Osteoblast (primary cell): Measurements from ENCODE around the gene CD3G. TPM values are rescaled to one million over a fixed set of nuclear protein-coding genes. Genes with fewer than 3 reads are reported as not detected.
"Not testable (repeated sequence)": the region's sequence is repeated elsewhere in the genome, so short reads cannot be mapped to it uniquely, and the experiment has no call there.

Source experiments
- DNase-seq: peaks from one replicate; pipeline ENCODE4 v3.0.0; 2011; ENCODE audit warnings: low spot score, mixed read lengths; ENCODE audit not compliant: insufficient read length; ENCODE audit errors: missing footprints
- H2AFZ ChIP-seq: 2 replicates; pipeline ENCODE4 v1.6.0; 2011; ENCODE audit warnings: mild to moderate bottlenecking, low read length
- H3K27ac ChIP-seq: 2 replicates; pipeline ENCODE4 v1.5.1; 2011; ENCODE audit warnings: mild to moderate bottlenecking, low read depth, low read length, moderate library complexity
- H3K27me3 ChIP-seq: 2 replicates; pipeline ENCODE4 v1.6.0; 2012; ENCODE audit warnings: mild to moderate bottlenecking, control low read depth, inconsistent platforms, low read length, moderate library complexity; ENCODE audit not compliant: insufficient read depth
- H3K36me3 ChIP-seq: 2 replicates; pipeline ENCODE4 v1.5.1; 2011; ENCODE audit warnings: mild to moderate bottlenecking, low read length, control low read depth, moderate library complexity; ENCODE audit not compliant: insufficient read depth
- H3K4me1 ChIP-seq: 2 replicates; pipeline ENCODE4 v1.5.1; 2011; ENCODE audit warnings: mild to moderate bottlenecking, low read length, control low read depth, moderate library complexity; ENCODE audit not compliant: insufficient read depth
- H3K4me2 ChIP-seq: 2 replicates; pipeline ENCODE4 v1.6.0; 2011; ENCODE audit warnings: mild to moderate bottlenecking, low read length; ENCODE audit not compliant: insufficient read depth
- H3K4me3 ChIP-seq: fragments of 200-600 bp; sonication (generic); 3 replicates; pipeline ENCODE4 v1.5.1; 2012; ENCODE audit warnings: mild to moderate bottlenecking, low read length, inconsistent platforms; ENCODE audit not compliant: insufficient read depth
- H3K79me2 ChIP-seq: 2 replicates; pipeline ENCODE4 v1.6.0; 2012; ENCODE audit warnings: mild to moderate bottlenecking, low read length, control low read depth, inconsistent platforms; ENCODE audit not compliant: insufficient read depth
- H3K9me3 ChIP-seq: 2 replicates; pipeline ENCODE4 v1.5.1; 2011; ENCODE audit warnings: low read depth, low read length, control low read depth
- H4K20me1 ChIP-seq: 2 replicates; pipeline ENCODE4 v1.6.0; 2012; ENCODE audit warnings: mild to moderate bottlenecking, low read length, control low read depth; ENCODE audit not compliant: insufficient read depth
- total RNA-seq: library from RNA; depleted of rRNA; stranded (reverse); fragments of >200 nt; gene quantifications from 2 replicates; pipeline ENCODE4 v1.2.3, GENCODE V29; 2012
- TF ChIP-seq, protein P1 (sequence below): IDR thresholded peaks from 2 replicates; pipeline ENCODE4 v1.5.1; 2011; ENCODE audit warnings: mild to moderate bottlenecking, low read depth, low read length, moderate library complexity; ENCODE audit errors: extremely low read depth

The CD3G gene
- total RNA-seq, 1 donor = not detected

DNA sequence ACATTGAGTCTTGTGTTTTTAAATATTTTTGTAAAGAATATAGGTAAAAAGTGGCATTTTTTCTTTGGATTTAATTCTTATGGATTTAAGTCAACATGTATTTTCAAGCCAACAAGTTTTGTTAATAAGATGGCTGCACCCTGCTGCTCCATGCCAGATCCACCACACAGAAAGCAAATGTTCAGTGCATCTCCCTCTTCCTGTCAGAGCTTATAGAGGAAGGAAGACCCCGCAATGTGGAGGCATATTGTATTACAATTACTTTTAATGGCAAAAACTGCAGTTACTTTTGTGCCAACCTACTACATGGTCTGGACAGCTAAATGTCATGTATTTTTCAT lies 39.9 kb upstream of the CD3G start:
- no peaks in the 10 kb centered on the region for H4K20me1 ChIP-seq
- TF ChIP-seq, protein P1, sequence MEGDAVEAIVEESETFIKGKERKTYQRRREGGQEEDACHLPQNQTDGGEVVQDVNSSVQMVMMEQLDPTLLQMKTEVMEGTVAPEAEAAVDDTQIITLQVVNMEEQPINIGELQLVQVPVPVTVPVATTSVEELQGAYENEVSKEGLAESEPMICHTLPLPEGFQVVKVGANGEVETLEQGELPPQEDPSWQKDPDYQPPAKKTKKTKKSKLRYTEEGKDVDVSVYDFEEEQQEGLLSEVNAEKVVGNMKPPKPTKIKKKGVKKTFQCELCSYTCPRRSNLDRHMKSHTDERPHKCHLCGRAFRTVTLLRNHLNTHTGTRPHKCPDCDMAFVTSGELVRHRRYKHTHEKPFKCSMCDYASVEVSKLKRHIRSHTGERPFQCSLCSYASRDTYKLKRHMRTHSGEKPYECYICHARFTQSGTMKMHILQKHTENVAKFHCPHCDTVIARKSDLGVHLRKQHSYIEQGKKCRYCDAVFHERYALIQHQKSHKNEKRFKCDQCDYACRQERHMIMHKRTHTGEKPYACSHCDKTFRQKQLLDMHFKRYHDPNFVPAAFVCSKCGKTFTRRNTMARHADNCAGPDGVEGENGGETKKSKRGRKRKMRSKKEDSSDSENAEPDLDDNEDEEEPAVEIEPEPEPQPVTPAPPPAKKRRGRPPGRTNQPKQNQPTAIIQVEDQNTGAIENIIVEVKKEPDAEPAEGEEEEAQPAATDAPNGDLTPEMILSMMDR = no peak

DNA sequence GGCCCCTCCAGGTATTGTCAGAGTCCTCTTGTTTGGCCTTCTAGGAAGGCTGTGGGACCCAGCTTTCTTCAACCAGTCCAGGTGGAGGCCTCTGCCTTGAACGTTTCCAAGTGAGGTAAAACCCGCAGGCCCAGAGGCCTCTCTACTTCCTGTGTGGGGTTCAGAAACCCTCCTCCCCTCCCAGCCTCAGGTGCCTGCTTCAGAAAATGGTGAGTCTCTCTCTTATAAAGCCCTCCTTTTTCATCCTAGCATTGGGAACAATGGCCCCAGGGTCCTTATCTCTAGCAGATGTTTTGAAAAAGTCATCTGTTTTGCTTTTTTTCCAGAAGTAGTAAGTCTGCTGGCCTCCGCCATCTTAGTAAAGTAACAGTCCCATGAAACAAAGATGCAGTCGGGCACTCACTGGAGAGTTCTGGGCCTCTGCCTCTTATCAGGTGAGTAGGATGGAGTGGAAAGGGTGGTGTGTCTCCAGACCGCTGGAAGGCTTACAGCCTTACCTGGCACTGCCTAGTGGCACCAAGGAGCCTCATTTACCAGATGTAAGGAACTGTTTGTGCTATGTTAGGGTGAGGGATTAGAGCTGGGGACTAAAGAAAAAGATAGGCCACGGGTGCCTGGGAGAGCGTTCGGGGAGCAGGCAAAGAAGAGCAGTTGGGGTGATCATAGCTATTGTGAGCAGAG lies 39.4 kb upstream of the CD3G start, which contains the start of gene CD3E:
Gene CD3E (plus strand): TSS at position 163 of the 681 bp plus-strand sequence. CDS start 223 bp downstream, at position 386.
- Histone ChIP-seq H4K20me1 (no peaks in the 10 kb centered on the region), H3K36me3 (no peaks in the 10 kb centered on the region), H3K4me3 (no peak within 1 kb of the TSS), H3K27me3 (peaks cover 2% of the 10 kb centered on the region), H3K9me3 (no peaks in the 10 kb centered on the region), H3K4me1 (no peaks in the 10 kb centered on the region), H3K27ac (no peak within 1 kb of the TSS), H2AFZ (no peak within 1 kb of the TSS), H3K4me2 (no peak within 1 kb of the TSS), H3K79me2 (no peaks in the 10 kb centered on the region)
- TF ChIP-seq, protein P1 = no peak
- DNase-seq = no peak

More for the DNA sequence above, 39.9 kb upstream of the CD3G start:
- Histone ChIP-seq H3K79me2 (no peaks in the 10 kb centered on the region), H3K4me1 (no peaks in the 10 kb centered on the region), H3K4me3 (no peak overlapping the region), H3K4me2 (no peak overlapping the region), H3K27me3 (peaks cover 2% of the 10 kb centered on the region), H3K27ac (no peak overlapping the region), H3K9me3 (no peaks in the 10 kb centered on the region), H2AFZ (no peak overlapping the region), H3K36me3 (no peaks in the 10 kb centered on the region)
- DNase-seq = no peak

DNA sequence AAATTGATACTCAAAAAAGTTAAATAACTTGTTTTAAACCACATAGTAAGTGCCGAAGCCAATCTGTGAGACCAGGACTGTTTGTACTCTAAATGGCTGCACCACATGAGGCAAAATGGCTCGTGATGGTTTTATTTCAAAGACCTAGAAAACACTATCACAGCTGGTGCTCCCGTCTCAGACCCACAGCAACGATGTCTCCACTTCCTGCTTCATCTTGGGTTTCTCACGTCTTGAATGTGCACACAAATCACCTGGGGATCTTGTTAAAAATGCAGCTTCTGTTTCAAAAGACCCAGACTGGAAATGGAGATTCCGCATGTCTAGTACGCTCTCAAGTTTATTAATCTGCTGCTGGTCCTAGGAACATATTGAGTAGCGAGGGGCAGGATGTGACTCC lies 38.4 kb upstream of the CD3G start:
- H3K9me3 ChIP-seq = no peaks in the 10 kb centered on the region
- H3K27ac ChIP-seq = no peak overlapping the region
- peaks cover 2% of the 10 kb centered on the region for H3K27me3 ChIP-seq
- DNase-seq = no peak
- H3K36me3 ChIP-seq = no peaks in the 10 kb centered on the region
- no peak overlapping the region for H3K4me3 ChIP-seq
- no peak overlapping the region for H3K4me2 ChIP-seq
- H3K79me2 ChIP-seq = no peaks in the 10 kb centered on the region
- no peaks in the 10 kb centered on the region for H3K4me1 ChIP-seq
- no peak overlapping the region for H2AFZ ChIP-seq
- TF ChIP-seq, protein P1 = no peak
- no peaks in the 10 kb centered on the region for H4K20me1 ChIP-seq

DNA sequence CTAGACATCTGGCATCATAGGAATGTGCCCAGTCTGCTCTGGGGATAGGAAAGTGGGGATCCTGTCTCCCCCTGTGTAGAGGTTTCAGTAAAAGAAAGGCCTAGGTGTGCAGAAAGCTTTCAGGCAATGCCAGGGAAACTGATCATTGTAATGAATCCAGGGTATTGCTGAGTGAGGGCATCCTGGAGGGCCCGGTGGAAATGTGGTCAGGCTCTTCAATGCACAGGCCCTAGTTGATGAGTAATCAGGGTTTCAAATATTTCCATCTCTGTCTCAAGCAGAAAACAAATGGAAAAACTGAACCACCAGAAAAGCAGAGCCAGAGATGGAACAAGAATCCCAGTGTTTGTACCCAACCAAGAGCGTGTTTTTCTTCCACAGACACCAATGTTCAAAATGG lies 37.6 kb upstream of the CD3G start:
- Histone ChIP-seq H3K9me3 (no peaks in the 10 kb centered on the region), H2AFZ (no peak overlapping the region), H4K20me1 (no peaks in the 10 kb centered on the region), H3K4me3 (no peak overlapping the region), H3K27ac (no peak overlapping the region), H3K36me3 (no peaks in the 10 kb centered on the region), H3K4me2 (no peak overlapping the region), H3K4me1 (no peaks in the 10 kb centered on the region), H3K79me2 (no peaks in the 10 kb centered on the region), H3K27me3 (peaks cover 2% of the 10 kb centered on the region)
- no peak for DNase-seq
- TF ChIP-seq, protein P1 = no peak

DNA sequence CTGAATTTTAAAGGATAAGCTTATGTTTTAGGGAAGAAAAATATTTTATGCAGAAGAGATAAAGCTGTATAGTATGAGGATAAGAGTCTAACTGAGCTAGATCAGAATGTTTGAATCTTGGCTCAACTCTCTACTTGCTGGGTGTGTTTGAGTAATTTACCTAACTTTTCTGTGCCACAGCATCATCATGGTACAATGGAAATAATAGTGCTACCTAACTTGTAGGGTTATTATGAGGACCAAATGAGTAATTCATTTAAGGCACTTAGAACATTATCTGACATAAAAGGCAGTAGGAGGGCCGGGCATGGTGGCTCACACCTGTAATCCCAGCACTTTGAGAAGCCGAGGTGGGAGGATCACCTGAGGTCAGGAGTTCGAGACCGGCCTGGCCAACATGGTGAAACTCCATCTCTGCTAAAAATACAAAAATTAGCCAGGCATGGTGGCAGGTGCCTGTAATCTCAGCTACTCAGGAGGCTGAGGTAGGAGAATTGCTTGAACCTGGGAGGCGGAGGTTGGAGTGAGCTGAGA lies 35.1 kb upstream of the CD3G start:
- H3K4me2 ChIP-seq, H3K9me3 ChIP-seq, H3K36me3 ChIP-seq, DNase-seq, H3K27ac ChIP-seq, H3K4me1 ChIP-seq, H3K4me3 ChIP-seq, H4K20me1 ChIP-seq, H3K79me2 ChIP-seq, H2AFZ ChIP-seq, H3K27me3 ChIP-seq: not testable (repeated sequence)
